Activated naive CD8-positive, alpha-beta T cell treated with anti-CD3 and anti-CD28 coated beads, Interleukin-2, amount 50 U/mL, for 24 hours (primary cell): ENCODE measurements around the gene EBF3.
A peak's percentile ranks its signal among the peaks of the same experiment; 100 is the strongest.

Experiments used
- ATAC-seq: fragments of 150-1000 bp; cut with Tn5 transposase; one replicate; pipeline ENCODE4 v1.10.0; 2021
- DNase-seq: peaks from one replicate; pipeline ENCODE4 v3.0.0; 2021
- H3K27ac Mint-ChIP-seq: one replicate; pipeline ENCODE4 v1.8.0; 2021; ENCODE audit warnings: mild to moderate bottlenecking, mixed read lengths
- H3K27me3 Mint-ChIP-seq: one replicate; pipeline ENCODE4 v1.8.0; 2021; ENCODE audit warnings: mixed read lengths
- H3K36me3 Mint-ChIP-seq: one replicate; pipeline ENCODE4 v1.8.0; 2021; ENCODE audit warnings: low read depth, mixed read lengths
- H3K4me1 Mint-ChIP-seq: one replicate; pipeline ENCODE4 v1.8.0; 2021; ENCODE audit warnings: mixed read lengths
- H3K4me3 Mint-ChIP-seq: one replicate; pipeline ENCODE4 v1.8.0; 2021; ENCODE audit warnings: mild to moderate bottlenecking, moderate library complexity, mixed read lengths
- H3K9me3 Mint-ChIP-seq: one replicate; pipeline ENCODE4 v1.8.0; 2021; ENCODE audit warnings: mixed read lengths

The EBF3 gene

DNA sequence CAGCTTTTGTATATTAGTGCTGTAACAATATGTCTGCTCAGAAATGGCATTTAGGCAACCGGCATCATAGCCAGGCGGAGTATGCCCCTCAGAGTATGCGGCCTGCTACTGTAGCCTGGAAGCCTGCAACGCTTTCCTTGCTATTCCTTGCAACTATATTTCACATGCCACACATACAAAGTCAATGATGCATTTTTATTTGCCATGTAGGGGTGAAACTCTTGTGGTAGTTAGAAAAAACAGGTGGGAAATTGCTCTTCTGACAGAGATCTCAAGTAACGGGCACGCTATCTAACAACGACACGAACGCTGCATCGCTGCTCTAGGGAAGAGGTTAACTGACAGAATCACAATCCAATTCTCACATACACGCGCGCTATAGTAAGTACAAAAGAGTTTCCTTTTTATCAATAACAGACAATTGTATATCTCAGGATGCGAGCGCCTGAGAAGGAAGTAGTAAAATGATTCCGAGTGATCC lies 5.9 kb downstream of the EBF3 start:
- Mint-ChIP-seq H3K36me3 (peaks cover 3% of the 10 kb centered on the region), H3K4me1 (peaks cover 30% of the 10 kb centered on the region), H3K27ac (no peak overlapping the region), H3K4me3 (peak overlapping the region; percentile 13), H3K27me3 (peaks cover 70% of the 10 kb centered on the region), H3K9me3 (no peaks in the 10 kb centered on the region)
- ATAC-seq = no peak
- DNase-seq = no peak

DNA sequence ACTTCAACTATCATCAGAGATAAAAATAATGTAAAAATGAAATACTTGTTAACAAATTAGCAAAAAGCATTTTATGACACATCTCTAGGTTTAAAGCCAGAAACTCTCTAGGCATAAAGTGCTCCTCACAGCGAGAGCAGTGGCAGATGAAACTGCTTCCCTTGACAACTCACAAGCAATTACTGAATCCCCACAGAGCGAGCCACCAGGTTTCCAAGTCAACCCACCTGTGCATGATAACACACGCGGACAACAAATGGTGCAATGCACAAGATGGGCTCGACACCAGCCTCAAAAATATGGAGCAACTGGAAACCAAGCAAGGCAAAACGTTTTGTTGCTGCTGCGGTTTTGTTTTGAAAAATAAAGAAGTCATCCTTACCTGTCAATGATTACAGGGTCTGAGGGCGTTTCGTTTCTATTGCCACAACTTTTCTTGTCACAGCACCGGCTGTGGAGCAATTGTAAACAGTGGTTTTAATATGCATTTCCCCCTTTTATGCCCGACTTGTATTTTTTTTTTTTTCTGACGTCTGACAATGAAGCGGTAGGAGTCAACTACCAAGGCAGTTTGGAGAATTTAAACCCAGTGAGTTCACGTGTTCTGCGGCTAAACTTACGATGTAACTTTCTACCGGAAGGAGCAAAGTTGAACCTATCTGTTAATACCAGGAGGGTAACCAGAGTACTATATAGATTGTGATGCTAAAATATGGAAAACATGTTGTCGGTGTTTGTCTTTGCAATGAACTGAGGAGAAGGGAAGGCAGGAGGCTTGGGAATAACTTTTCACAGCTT lies 7.0 kb downstream of the EBF3 start:
- no peak overlapping the region for H3K4me3 Mint-ChIP-seq
- no peaks in the 10 kb centered on the region for H3K36me3 Mint-ChIP-seq
- ATAC-seq = no peak
- H3K9me3 Mint-ChIP-seq = no peaks in the 10 kb centered on the region
- peaks cover 23% of the 10 kb centered on the region for H3K4me1 Mint-ChIP-seq
- H3K27ac Mint-ChIP-seq = no peak overlapping the region
- DNase-seq = no peak
- peaks cover 66% of the 10 kb centered on the region for H3K27me3 Mint-ChIP-seq

DNA sequence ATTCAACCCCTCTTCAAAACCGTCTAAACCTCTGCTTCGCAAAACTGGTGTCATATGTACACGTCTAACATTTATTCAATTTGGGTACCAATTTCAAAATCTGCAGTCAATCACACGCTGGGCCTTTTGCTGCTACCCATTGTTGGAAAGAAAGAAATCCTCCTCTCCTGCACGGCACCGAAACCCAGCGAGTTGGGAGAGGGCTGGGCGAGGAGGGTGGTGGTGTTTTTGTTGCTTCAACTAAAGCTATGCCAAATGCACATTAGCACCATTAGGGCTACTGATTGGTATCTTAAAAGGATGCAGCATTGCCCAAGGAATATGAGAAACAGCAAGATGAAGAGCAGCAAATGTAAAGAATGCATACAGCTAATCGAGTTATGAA lies 7.8 kb downstream of the EBF3 start:
- no peak overlapping the region for H3K27ac Mint-ChIP-seq
- H3K9me3 Mint-ChIP-seq = no peaks in the 10 kb centered on the region
- ATAC-seq (no peak), DNase-seq (no peak)
- H3K36me3 Mint-ChIP-seq = no peaks in the 10 kb centered on the region
- no peak overlapping the region for H3K4me3 Mint-ChIP-seq
- H3K4me1 Mint-ChIP-seq = peaks cover 19% of the 10 kb centered on the region
- peaks cover 58% of the 10 kb centered on the region for H3K27me3 Mint-ChIP-seq

DNA sequence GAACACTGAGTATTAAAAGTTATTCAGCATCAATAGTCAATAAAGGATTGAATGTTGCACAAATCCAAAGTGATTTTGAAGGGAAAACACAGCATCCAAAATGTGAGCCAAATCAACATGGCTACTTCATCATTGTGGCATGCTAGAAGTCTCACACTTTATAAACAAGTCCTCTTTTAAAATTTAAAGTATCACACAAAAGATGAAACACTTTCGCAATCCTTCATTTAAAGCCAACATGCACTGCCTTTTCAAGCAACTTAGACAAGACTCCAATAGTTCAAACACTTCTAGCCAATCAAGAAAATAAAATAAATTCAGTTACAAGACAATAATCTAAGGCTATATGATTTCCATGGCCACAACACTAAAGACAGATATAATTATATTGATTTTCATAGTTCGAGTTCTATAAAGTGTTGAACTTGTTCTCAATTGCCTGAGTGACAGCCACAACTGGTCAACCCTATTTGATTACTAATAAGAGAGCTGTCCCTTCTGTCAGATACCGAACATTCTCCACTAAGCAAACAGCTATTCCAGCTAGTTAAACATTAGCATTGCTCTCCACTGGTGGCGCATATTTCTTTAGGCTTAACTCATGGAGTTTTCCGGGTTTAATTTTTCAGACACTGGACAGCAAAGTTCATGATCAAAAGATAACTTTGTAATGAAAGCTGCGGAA lies 8.3 kb downstream of the EBF3 start:
- Mint-ChIP-seq H3K4me3 (no peak overlapping the region), H3K4me1 (peaks cover 15% of the 10 kb centered on the region), H3K9me3 (no peaks in the 10 kb centered on the region), H3K27me3 (peaks cover 54% of the 10 kb centered on the region), H3K27ac (no peak overlapping the region), H3K36me3 (no peaks in the 10 kb centered on the region)
- no peak for ATAC-seq
- no peak for DNase-seq

DNA sequence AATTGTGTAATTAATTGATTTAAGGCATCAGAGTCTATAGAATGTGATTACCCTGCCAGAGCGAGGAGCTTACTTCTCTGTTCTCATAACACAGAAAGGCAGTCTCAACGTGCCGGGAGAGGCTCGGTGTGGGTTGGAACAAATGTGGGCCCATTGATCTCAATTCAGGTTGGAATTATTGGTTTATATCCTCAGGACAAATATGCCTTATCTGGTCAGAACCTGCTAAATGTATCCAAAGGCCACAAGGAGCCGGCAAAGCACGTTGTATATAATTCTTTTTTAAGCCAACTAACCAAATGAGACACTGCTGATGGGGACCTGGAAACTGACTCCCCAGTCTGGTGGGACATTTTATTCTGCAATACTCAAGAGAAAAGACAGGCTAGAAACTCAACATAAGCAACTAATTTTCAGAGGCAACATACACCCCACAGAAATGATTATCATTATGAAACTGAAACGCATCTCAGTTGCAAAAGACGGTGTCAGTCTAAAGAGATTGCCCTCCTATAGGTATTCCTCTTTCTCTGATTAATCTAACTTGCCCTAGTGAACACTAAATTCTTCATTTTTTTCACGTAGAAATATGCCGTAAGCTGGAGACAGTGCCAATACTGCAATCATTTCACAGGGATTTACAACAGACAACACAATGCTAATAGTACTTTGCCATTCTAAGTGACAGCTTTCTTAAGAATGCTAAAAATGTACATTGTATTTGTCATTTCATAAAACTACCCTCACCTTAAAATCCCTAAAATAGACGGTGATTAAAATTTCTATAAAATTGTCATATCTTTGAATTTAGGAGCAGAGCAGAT lies 9.4 kb downstream of the EBF3 start:
- H3K36me3 Mint-ChIP-seq = no peaks in the 10 kb centered on the region
- H3K4me3 Mint-ChIP-seq = no peak overlapping the region
- peaks cover 52% of the 10 kb centered on the region for H3K27me3 Mint-ChIP-seq
- peaks cover 6% of the 10 kb centered on the region for H3K4me1 Mint-ChIP-seq
- ATAC-seq = no peak
- DNase-seq = no peak
- H3K9me3 Mint-ChIP-seq = no peaks in the 10 kb centered on the region
- H3K27ac Mint-ChIP-seq = no peak overlapping the region

DNA sequence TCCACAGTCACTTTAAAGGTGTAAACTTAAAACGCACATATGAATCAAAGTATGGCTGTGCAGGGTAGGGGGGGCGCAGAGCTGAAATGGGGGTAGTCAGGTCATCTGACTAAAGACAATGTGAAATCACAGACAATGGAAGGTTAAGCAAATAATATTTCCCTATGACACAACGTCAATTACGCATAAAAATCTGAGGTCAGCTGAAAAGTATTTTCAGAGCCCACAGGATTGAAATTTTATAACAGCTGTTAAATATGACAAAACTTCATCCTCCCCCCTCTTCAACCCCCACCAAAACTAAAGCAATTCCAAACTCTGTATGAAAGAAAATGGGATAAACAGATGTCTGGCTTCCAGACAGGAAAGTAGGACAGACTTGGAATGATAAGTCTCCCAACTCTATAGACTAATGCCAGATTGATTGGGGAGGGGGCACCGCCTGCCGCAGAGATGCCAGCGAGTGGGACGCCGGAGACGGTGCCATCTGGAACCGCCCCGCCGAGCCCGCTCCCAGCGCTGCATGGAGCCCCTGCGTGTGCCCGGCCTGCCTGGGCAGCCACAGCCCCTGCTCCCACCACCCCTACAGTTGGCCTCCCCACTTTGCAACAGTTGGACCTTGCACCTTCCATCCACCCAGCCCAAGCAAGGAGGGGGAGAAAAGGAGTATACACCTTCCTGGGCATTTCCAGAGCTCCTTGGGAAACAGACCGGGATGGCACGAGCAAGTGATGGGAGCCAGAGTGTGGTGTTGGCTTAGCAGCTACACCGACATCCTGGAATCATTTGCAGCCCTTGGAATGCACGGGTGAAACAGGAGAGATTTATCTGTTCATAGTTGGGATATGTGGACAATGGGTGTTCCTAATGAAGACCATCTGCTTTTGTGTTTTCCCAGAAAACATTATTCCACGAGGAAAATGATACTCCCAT lies 10.7 kb downstream of the EBF3 start:
- Mint-ChIP-seq H3K36me3 (no peaks in the 10 kb centered on the region), H3K4me1 (peaks cover 4% of the 10 kb centered on the region), H3K27me3 (peaks cover 50% of the 10 kb centered on the region), H3K4me3 (no peak overlapping the region), H3K27ac (no peak overlapping the region), H3K9me3 (no peaks in the 10 kb centered on the region)
- no peak for DNase-seq
- ATAC-seq = no peak

DNA sequence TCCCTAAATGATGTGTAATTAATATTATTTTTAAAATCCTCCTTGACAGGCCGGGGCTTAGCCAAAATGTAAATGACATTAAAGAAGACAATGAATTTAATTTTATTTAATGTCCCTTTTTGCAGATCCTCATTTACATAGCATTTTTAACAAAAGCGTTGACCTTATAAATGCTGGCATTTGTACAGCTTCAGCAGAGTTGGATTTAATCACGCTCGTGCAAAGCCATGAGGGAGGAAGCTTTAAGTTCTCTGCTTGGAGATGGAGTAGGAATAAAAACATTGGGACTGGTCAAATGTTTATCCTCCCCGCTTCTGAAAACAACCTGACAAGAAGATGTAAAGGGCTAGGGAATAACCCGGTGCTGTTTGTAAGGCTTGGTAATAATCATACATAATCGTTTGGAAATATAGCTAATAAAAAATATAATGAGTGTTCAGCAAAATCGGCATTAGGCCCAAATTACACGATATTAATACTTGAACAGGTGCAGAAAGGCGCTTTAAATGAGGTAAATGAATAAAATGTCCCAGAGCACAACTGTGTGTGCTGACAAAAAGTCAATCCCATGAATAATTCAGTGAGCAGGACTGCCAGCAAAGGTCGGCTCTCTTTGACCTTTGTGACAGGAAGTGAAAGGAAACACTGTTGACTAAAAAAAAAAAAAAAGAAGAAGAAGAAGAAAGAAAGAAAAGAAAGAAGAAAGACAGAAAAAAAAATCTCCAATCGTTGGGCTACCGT lies 11.5 kb downstream of the EBF3 start:
- H3K27me3 Mint-ChIP-seq = peaks cover 45% of the 10 kb centered on the region
- no peak for DNase-seq
- no peak overlapping the region for H3K27ac Mint-ChIP-seq
- H3K36me3 Mint-ChIP-seq = no peaks in the 10 kb centered on the region
- no peak for ATAC-seq
- H3K4me3 Mint-ChIP-seq = no peak overlapping the region
- H3K9me3 Mint-ChIP-seq = no peaks in the 10 kb centered on the region
- H3K4me1 Mint-ChIP-seq = no peaks in the 10 kb centered on the region

DNA sequence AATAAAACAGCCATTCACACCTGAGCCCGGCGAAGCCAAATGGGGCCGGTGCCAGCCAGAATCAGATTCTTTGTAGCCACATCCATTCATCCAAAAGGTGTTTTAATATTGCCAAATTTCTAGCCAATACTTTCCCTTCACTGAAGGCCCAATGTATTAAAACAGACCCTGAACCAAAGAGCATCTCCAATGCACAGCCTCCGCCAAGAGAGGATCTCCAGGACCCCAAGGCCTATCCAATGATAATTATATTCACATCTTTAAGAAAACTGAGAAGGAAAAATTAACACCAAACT lies 12.2 kb downstream of the EBF3 start:
- ATAC-seq (no peak), DNase-seq (no peak)
- no peak overlapping the region for H3K27ac Mint-ChIP-seq
- no peak overlapping the region for H3K4me3 Mint-ChIP-seq
- H3K36me3 Mint-ChIP-seq = no peaks in the 10 kb centered on the region
- peaks cover 40% of the 10 kb centered on the region for H3K27me3 Mint-ChIP-seq
- no peaks in the 10 kb centered on the region for H3K9me3 Mint-ChIP-seq
- H3K4me1 Mint-ChIP-seq = no peaks in the 10 kb centered on the region

DNA sequence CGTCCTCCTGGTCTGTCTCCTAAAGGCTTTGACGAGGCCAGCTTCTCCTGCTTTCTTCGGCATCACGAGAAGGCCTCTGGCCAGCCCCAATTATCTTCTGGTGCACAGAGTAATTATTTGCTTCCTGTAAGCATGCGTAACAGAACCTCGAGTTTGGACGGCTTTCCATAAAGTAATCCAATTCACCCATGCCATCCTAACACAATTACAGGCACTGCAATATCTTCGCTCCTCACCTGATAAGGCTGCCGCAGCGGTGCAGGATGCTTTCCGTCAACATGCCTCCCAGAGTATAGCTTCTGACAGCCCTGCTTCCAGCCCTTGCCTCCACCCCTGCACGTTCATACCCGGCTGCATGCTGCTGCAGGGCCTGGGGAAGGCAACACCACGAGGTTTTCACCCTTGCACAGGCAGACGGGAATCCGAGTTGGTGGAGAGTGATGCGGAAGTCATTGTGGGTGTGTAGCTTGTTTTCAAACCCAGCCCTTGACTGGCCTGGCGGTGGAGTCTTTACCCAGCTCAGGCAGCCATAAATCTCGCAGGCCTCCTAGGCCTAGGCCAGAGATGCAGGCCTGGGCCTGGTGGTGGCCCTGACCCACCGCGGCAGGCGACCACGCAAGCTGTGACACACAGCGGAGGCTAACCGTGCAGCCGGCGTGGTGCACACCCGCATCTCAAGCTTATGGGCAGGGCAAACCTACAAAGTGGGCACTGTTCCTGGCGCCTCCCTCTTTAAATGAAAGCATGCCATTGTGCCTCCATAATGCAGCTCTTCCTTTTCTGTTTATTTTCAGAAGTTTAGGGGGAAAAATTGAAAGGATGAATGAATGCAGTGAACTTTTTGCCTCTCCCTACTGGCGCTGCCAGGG lies 12.7 kb downstream of the EBF3 start:
- Mint-ChIP-seq H3K4me1 (no peaks in the 10 kb centered on the region), H3K27ac (no peak overlapping the region), H3K4me3 (no peak overlapping the region), H3K27me3 (peaks cover 34% of the 10 kb centered on the region), H3K36me3 (no peaks in the 10 kb centered on the region), H3K9me3 (no peaks in the 10 kb centered on the region)
- no peak for DNase-seq
- no peak for ATAC-seq

DNA sequence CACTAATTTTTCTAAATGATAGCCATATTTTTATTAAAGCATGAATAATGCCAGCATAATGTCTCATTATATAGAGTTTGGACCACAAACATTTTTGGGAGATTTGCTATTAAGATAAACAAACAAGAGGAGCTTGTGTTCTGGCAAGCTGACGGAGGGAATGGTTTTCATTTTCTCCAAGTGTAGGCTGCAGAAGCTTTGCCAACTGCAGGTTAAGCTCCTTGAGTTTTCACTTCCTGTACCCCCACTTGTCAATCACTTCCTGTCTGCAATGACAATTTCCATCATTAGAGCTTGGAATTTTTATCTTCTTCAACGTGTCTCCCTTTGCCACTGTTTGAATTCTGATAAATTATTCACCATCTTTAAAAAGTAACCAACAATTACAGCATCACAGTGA lies 13.4 kb downstream of the EBF3 start:
- no peak for ATAC-seq
- H3K9me3 Mint-ChIP-seq = no peaks in the 10 kb centered on the region
- no peak overlapping the region for H3K27ac Mint-ChIP-seq
- H3K4me1 Mint-ChIP-seq = no peaks in the 10 kb centered on the region
- peaks cover 28% of the 10 kb centered on the region for H3K27me3 Mint-ChIP-seq
- no peak overlapping the region for H3K4me3 Mint-ChIP-seq
- H3K36me3 Mint-ChIP-seq = no peaks in the 10 kb centered on the region
- DNase-seq = no peak

DNA sequence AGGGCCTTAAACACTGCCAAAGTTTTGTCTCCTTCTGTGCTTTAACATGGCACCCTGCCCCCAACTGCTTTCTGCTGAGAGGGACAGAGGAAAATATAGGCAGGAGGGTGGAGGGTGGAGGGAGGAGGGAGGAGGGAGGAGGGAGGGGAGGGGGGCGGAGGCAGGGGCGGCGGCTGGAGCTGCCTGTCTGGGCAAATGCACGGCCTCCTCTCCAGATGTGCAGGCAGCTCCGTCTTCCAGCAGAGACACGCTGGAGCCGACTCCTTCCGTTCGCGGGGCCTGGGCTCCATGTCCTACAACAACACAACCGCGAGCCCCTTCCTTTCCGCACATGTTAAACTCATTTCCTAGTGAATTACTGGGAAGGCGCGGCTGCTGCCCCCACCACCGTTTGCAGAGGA lies 14.2 kb downstream of the EBF3 start:
- Mint-ChIP-seq H3K36me3 (no peaks in the 10 kb centered on the region), H3K27ac (no peak overlapping the region), H3K4me1 (no peaks in the 10 kb centered on the region), H3K9me3 (no peaks in the 10 kb centered on the region), H3K27me3 (peaks cover 20% of the 10 kb centered on the region), H3K4me3 (no peak overlapping the region)
- ATAC-seq (no peak), DNase-seq (no peak)

DNA sequence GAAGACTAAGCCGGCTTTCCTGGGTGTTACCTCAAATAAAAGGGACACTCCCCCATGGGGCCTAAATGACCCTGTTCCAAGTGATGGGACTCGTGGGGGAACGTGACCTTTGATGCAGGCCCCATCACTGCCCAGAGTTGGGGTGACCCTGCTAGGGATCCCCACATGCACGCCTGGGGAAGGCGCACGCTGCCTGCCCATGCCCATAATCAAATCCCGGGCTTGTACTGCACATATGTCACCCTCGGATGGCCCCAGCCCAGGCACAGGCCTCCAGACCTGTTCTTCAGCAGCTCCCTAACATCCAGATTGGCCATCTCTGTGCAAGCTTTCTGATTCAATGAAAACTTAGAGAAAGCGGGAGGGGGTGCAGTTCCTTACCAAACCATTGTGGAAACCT lies 14.7 kb downstream of the EBF3 start:
- DNase-seq (no peak), ATAC-seq (no peak)
- Mint-ChIP-seq H3K27me3 (peaks cover 19% of the 10 kb centered on the region), H3K36me3 (no peaks in the 10 kb centered on the region), H3K27ac (no peak overlapping the region), H3K4me3 (no peak overlapping the region), H3K4me1 (no peaks in the 10 kb centered on the region), H3K9me3 (no peaks in the 10 kb centered on the region)

DNA sequence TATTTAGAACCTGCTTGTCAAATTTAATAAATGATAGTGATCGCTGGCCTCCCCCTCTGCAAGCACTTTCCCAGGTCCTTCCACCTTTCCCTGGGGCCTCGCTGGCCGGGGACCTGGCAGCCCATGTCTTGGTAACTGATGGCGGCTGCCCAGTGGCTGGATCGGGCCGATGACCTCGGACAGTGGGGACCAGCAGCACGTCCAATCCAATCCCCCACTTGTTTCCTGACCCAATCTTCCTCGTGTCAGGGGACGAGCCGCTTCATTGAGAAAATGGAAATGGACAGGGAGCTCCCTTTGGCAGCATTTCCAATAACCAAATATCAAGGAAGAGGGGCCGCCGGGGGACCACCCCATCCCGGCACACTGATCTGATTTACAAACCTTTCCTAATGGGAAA lies 17.2 kb downstream of the EBF3 start:
- Mint-ChIP-seq H3K27ac (no peak overlapping the region), H3K27me3 (peaks cover 15% of the 10 kb centered on the region), H3K9me3 (no peaks in the 10 kb centered on the region), H3K4me3 (no peak overlapping the region), H3K36me3 (no peaks in the 10 kb centered on the region), H3K4me1 (no peaks in the 10 kb centered on the region)
- ATAC-seq (no peak), DNase-seq (no peak)
